Fibroblast of peridontal ligament (primary cell): ENCODE measurements around the gene CCDC182.

Experiments used
- DNase-seq: peaks from one replicate; pipeline ENCODE4 v3.0.0-alpha.2; 2010; ENCODE audit errors: extremely low read depth

CCDC182 gene

DNA sequence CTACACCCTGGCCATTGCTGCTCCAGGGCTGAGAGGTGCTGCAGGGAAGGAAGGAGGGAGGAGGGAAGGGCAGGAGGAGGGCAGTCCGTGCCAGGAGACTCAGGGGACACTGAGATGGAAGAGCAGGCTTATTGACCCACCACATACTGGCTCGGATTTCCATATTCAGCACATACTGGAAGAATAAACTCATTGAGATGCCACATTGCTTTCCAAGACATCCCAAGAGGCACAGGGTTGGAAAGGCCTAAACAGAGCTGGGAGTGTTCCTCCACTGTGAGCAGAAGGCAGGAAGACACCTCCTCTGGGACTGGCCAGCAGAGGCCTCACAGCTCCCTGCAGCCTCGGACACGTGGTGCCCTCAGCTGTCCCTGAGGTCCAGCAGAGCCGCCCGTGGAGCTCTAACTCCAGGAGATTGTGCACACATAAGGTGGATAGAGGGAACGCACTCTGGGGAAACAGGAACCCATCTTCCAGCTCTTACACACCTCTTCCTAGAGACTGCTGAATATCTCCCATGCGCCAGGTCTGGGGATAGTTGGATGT lies 17.4 kb downstream of the CCDC182 start:
- DNase-seq = no peak

DNA sequence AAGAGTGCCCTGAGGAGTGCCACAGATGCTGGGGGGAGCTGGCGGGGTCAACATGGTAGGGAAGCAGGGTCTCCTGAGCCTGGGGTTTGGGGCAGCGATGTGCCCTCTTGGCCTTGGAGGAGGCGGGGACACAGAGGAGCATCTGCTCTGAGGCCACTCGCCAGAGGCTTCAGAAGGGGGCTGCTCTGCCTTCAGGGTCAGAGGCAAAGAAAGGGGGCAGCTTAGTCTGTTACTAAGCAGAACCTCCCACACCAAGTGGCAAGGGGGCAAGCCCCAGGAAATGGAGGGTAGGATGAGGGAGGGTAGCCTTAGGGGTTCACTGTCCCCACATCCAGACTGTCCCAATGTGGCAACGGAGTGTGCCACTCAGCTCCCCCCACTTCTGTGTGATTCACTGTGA lies 18.3 kb downstream of the CCDC182 start:
- DNase-seq = no peak

GRCh38 chr17:57726213-57726790 lies 18.8 kb downstream of the CCDC182 start:
- DNase-seq = no peak

- no peak for DNase-seq
Observed at GRCh38 chr17:57724729-57725125, 20.4 kb downstream of the CCDC182 start.

GRCh38 chr17:57724026-57724728 lies 20.9 kb downstream of the CCDC182 start:
- no peak for DNase-seq

DNA sequence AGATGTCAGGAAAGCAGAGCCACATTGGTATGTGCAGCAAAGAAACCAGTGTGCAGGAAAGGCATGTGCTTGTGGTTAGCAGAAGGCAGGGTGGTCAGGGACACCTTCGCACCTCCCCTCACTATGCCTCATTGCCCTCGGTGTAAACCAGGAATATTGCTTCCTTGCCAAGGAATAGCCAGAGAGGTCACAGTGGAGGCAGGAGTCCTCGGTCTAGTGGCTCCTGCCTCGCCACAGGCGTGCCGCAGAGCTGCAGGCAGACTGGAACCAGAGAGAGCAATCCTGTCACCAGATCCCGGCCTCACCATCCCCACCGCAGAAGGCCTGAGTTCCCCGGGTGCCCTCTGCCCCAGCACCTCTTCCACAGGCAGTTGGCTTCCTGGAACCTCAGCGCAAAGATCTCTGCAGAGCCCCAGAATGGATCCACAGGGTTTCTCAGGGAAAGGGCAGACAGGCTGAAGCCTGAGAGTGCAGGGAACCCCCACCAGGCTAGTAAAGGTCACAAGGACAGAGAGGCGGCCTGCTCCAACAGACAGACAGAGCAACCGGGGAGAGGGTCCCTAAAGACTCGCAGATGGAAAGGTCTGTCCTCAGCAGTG lies 21.6 kb downstream of the CCDC182 start:
- no peak for DNase-seq

DNA sequence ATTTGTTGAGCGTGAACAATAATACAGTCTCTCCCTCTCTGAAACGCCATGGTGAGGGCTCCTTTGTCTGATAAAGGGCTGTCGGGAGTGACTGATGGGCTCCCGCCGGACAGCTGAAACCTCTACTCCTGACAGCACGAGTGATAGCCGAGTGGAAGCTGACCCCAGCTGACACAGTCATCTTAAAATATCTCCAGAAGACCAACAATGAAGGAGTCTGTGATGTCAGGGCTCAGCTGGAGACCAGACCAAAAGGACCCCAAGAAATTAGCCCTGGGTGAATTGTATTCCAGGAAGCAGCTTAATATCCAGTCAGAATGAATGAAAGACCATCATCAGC lies 22.4 kb downstream of the CCDC182 start:
- DNase-seq = no peak

DNA sequence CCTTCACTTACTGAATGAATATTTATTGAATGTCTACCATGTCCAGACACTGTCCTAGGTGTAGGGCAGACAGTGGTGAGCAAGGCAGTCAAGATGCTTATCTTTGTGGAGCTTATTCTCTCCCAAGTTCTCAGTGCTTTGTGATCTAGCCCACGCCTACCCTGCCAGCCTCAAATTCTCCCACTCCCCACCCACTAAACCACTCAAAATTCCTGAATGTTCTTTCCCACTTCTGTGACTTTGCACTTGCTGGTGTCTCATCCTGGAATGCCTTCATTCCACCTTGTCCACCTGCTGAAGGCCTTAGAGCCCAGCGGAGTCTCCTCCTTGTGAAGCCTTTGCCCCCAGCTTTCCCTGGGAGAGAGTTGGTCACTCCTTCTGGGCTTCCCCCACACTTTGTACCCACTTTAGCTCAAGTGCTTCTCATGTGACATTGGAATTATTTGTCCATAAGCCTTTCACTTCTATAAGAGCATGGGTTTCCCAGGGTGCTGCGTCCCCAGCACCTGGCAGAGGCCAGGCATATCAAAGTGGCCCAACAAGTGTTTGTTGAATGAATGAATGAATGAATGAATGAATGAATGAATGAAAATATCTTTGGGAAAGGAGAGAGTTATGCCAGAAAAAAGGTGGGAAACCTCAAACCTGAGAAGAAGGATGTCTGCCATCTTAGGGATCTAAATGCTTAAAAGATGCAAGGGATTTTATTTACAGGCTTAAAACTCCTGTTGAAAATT lies 23.0 kb downstream of the CCDC182 start:
- DNase-seq = no peak

DNA sequence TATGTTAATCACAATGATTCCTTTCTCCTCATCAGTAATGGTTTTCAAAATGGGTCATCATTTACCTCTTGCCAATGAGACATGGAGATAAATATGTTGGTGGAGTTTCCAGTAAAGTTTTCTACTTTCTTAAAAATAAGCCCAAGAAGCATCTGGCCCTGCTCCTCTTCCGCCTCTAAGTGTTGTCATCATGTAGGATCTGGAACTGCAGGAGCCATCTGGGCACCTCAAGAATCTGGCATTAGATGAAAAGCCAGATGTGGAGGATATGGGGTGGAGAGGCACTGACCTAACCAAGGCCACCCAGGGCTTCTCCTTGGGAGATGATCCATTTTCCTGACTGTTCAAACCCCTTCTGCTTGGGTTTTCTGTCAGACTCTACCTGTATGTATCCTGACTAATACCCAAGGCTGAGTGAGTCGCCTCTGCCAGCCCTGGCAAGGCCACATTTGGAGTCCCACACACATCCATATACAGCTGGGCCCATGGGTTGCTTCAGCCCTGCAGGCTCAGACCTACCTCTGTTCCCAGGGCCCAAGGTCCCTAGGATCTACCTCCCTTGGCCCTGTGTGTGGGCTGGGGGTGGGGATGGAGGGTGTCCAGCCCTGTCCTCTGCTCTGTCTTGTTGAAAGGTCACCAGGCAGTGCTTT lies 24.6 kb downstream of the CCDC182 start:
- no peak for DNase-seq

DNA sequence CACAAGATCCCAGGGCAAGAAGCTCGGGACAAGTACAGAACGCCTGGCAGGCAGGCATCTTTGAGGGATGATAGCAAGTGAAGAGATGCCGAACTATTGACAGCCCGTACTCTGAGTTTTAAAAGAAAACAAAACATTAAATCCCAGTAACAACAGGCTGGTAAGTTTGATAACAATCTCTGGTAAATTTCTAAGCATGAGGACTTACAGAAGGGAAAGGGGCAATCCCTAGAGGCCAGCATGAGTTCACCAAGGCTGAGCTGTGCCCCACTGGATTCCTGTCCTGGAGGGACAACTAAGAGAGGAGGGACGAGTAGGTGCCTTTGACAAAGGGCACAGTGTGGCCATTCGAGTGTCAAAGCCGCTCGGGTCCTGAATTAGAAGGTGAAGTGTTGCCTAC lies 26.2 kb downstream of the CCDC182 start:
- DNase-seq = no peak

- no peak for DNase-seq
Observed at GRCh38 chr17:57715981-57716380, 29.1 kb downstream of the CCDC182 start.

GRCh38 chr17:57714665-57715180 lies 30.4 kb downstream of the CCDC182 start:
- DNase-seq = no peak

GRCh38 chr17:57713140-57713539 lies 32.0 kb downstream of the CCDC182 start:
- DNase-seq = no peak

GRCh38 chr17:57708410-57708809 lies 36.7 kb downstream of the CCDC182 start:
- DNase-seq = no peak

DNA sequence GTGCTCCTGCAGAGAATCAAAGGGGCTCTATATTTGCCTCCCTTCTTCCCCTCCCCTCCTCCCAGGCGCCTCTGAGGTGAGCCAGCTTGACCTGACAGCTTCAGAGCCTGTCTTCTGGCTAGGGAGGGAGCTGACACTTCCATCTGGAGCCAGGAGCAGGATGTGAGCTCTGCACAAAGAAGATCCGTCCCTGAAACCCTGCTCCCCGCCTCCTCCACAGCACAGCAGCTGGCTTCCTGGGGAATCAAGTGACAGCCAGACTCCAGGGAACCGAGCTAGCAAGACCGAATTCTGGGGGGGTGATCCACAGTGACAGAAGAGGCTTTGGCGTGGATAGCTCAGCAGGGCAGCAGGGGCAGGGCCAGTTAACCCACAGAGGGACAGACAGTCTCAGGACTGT lies 37.2 kb downstream of the CCDC182 start:
- DNase-seq = no peak

DNA sequence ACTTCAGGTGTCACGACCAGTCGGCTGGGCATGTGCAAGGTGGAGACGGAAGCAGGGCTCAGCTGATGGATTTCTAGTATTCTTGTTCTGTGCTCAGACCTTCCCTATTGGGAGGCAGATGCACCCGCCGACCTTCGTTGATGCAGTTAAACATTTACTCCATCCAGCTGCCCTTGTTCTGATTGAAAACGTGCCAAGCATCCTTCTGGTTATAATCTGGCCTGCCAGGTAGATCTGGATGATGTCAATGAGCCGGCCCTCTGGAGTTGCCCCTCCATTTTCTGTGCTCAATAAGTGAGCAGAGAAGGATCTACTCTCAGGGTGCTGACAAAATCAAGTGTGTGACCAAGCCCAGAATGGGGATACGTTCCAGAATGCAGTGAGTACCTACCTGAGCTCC lies 38.3 kb downstream of the CCDC182 start:
- no peak for DNase-seq

DNA sequence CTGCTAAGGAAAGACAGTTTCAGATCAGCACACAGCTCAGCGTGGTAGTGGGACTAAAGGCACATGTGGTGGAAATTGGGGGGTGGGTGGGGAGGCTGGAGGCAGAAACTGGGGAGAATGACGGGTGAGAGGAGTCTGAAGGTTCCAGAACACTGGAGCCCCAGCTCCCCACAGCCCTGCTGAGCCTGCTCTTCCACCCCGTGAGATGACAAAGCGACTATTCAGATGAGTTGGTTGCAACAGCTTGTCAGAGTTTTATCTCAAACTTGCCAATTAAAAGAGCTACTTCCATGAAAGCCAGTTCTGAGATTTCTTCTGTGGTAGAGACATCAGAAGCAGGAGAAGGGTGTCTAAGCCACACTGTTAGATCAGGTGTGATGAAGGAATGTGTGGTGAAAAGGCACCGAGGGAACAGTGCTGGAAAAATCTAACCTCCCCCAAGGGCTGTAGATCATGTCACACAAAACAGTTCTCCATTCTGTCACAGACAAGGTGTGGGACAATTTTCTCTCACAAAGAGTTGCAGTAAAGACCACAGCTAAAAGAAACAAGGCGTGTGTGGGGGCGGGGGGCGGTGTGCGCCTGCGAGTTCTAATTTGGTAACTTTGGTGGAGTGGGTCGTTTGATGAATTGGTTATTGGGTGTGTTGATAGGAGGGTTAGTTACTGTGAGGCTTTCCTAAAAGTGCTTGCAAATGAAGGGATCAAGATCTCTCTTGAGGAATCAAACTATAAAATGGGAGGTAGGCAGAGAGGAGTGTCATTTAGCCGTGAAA lies 39.0 kb downstream of the CCDC182 start:
- no peak for DNase-seq

DNA sequence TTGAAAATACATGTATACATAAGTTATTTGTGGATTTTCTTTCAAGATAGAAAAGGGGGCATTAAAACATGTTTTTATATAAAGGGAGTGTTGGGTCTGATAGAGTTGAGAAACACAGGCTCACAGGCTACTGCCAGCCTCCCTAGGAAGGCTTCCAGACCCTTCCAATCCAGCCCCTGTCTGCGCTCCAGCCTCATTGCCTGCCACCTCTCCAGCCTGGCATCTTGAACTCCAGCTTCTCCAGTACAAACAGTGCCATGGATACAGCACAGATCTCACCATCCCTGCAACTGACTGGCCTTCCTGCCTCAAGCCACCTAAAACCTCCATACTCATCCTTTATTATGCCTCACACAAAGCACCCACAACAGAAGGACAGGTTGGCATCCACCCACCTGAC lies 40.7 kb downstream of the CCDC182 start:
- DNase-seq = no peak

DNA sequence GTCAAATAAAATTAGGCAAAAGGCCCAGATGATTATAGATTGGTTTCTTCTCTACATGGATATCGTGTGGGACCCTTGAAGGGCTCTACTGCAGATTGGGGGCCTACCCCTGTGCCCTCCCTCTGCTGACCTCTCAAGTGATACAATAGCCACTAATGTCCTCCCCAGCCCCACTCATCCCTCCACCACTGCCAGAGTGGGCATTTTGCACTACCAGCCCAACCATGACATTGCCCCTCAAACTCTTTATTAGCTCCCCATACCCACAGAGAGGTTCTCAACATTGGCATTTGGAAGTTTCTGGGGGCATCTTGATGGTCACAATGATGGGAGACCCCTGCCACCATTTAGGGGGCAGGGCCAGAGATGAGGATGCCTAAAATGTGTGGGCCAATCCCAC lies 41.8 kb downstream of the CCDC182 start:
- no peak for DNase-seq

DNA sequence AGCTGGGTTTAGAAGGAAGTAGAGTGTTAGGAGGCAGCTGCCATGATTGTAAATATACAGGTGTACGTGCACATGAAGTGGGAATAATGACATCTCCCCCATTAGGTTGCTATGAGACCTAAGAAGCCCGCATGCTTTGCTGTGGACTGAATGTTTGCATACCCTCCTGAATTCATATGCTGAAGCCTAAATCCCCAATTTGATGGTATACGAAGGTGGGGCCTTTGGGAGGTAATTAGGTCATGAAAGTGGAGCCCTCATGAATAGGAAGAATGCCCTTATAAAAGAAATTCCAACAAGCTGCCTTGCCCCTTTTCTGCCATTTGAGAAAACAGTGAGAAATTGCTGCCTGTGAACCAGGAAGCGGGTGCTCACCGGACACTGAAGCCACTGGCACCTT lies 44.0 kb downstream of the CCDC182 start:
- DNase-seq = no peak

- no peak for DNase-seq
Observed at GRCh38 chr17:57699751-57700219, 45.3 kb downstream of the CCDC182 start.
